HTERT RPE-1 (cell line): ENCODE measurements around the gene TUT7.
"Not testable (repeated sequence)": the region's sequence is repeated elsewhere in the genome, so short reads cannot be mapped to it uniquely, and the experiment has no call there.

Source experiments
- in situ Hi-C: fragments of 300-500 bp; cut with MboI; formaldehyde crosslinking; loops from 4 replicates; pipeline ENCODE4 v1.14.3; 2020; ENCODE audit warnings: low sequenced_read_pairs

The TUT7 gene

DNA sequence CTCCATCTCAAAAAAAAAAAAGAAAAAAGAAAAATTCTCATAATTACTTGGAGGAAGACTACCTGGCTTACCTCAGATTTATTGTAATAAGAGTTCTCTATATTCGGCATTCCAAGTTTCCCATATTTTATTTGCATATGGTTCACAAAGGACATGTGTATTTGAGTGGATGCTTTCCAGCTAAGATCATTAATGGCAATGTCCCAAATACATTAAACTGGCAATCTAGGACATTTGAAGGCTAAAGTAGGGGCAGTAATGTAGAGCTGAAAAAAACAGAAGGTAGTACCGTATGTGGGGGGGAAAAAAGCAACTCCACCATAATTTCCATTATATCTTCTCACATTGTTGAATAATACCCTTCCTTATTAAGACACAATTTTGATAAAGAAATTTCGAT lies 4.9 kb downstream of the TUT7 start:
- in situ Hi-C loops = no loop called here

DNA sequence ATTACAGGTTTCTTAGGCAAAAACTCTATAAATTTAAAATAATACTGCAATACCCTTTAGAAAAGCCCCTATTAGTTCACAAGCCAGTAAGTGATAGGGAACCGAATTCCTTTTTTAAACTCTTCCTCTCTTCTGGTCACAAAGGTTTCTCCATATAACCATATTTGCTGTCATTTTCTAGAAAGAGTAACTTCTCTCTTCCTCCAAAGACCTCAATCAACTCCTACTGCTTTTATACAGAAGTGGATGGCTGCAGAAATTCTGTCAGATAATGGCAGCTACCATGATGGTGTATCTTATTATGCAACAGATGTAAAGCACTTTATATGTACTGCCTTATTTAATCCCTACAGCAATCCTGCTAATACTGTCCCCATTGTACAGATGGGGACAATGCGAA lies 6.2 kb downstream of the TUT7 start:
- in situ Hi-C loops = no loop called here

DNA sequence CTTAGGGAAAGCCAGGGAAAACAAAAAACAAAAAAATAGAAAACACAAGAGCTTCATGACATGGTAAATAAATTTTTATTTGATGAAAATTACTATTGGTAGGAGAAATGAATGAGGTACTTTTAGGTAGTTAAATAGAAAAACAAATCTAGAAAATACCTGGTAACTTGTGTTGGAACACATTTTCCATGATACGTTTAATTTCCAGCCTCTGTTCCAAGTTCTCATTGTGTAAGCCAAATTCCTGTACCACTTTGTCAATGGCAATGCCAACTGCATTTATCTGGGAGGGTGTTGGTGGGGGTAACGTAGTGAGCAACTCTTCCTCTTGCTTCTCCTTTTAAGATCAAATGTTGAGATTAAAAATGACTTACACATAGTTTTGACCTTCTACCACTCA lies 9.4 kb downstream of the TUT7 start:
- in situ Hi-C loops = no loop called here

DNA sequence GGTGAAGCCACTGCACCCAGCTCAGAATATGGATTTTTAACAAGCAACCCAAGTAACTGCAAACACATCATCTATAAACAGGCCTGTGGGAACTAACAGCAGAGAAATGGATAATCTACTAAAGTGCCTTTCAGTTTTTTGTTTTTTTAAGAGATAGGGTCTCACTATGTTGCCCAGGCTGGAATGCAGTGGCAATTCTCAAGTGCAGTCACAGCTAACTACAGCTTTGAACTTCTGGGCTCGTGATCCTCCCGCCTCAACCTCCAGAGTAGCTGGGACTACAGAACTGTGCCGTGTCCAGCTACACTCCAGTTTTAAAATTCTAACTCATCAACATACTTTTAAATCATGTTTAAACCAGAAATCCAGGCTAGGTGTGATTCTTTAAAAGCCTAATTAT lies 11.9 kb downstream of the TUT7 start:
- in situ Hi-C loops = no loop called here

DNA sequence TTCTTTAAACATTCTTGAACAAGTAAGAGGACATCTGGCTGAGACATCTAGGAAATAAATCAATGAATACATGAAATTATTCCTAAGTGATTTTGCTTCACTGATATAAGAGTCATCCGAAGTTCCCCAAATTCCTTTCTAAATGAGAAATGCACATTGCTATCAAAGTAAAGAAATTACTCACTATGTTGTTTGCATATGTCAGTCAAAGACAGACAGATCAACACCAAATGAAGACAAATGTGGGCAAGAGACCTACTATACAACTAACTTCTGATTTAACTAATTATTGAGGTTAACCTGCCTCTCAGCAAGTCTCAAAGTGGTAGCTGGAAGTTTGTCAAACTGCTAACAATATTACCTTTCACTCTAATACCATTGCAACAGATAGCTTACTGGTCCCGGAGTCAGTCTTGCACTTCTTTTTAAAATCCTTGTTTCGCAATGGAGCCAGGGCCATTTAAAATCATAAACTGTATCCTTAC lies 13.2 kb downstream of the TUT7 start:
- in situ Hi-C loops = no loop called here

DNA sequence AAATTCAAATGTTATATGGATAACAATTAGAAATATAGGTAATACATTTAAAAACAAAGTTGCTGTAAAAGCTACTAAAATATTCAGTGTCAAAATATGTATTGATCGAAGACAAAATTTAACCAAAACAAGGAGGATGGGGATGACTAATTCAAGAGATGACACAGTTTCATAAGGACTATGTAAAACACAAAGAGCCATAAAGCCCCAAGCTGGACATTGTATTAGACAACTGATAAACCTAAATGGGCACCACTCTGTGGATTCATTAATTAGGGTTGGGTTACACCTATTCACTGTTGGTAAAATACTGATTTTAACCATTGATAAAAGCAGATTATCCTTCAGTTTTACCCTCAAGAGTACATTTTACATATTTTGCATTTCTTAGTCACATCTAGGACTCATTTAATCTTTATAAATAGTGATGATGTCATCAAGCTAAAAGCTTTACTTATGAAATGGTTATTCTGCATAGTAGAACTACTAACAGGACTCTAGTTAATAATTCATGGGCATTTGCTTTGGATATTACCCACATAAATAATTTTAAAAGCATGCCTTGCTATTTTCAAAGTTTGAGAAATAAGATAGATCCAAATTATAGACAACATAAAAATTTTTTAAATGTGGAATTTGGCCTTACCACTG lies 13.7 kb downstream of the TUT7 start:
- in situ Hi-C loops = no loop called here

DNA sequence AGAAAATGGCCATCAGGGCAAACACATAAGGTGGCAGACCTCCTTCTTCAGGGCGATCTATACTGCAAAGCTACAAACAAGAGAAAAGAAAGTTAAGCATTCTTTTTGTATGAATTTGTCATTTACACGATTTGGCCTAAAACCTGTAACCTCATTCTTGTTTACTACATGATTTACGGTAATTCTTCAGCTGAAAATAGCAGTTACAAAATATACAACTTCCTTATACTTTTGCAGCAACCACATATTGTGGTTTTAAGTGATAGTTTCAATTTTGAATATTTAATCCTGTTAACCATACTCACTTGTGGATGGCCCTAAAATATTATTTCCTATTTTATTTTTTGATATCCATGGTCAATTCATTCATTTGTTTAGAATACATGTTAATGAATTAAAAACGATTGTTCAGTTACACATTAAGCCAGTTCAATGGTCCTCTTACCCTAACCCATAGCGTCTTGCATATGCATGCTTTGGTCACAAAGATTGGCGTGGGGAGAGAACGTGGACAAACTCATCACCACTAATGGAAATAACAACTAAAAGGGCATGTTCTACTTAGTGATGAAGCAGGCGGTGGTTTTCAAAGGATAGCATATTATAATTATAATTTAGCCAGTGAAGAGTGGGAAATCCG lies 16.6 kb downstream of the TUT7 start:
- in situ Hi-C loops = no loop called here

DNA sequence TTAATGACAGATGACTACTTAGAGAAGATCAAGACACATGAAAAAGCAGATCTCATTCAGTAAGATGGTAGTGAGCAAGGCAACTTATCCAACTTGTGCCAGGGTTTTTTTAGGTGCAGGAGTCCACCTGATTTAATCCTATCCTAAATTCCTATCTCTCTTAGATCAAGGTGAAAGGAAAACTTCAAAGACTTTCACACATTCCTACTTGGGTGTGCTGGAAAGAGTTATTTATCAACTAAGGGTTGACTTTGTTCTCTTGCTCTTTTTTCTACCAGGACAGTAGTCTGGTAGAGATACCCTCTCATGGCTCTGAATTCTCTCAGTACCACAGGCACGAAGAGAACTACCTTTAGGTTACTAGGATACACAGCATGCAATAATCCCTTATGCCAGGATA lies 18.2 kb downstream of the TUT7 start:
- in situ Hi-C loops = no loop called here

DNA sequence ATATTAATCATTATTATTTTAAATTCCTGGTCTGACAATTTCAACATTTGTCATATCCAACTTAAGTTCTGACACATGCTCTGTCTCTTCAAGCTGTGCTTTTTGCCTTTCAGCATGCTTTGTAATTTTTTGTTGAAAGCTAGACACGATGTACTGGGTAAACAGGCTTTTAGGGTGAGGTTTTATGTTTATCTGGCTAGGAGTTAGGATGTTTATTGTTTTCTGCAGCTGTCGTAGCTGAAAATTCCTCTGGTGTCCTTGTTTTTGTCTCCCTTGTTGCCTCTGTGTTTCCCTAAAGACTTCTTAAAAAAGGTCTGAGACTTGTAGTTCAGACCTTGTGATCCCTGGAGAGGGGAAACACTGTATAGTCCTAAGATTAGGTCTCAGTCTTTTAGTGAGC lies 20.6 kb downstream of the TUT7 start:
- in situ Hi-C loops = no loop called here

DNA sequence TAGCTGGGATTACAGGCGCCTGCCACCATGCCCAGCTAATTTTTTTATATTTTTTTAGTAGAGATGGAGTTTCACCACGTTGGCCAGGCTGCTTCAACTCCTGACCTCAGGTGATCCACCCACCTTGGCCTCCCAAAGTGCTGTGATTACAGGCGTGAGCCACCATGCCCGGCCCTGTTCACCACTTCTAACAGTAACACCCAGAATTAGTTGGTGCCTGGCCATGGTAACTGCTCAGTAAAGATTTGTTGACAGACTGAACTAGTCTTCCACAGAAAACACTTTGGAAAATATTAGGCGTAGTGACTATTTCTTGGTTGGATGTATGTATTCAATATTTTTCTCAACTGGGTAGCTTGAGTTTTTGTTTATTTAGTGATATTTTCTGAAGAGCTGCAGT lies 24.0 kb downstream of the TUT7 start:
- in situ Hi-C loops = no loop called here

DNA sequence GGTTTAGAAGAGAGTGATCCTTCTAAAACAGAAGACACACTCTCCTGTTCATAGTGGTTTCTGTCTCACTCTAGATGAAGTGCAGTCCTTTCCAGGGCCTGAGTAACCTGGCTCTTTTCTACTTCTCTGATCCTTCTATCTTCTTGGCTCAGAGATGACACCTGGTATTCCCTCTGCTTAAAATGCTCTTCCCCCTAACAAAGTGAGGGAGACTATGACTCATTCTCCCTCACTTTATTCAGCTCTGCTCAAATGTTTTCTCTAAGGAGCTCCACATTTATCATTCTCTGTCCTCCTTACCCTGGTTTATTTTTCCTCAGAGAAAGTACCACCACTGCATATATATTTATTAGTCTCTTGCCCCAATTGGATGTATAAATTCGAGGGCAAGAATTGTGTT lies 24.6 kb downstream of the TUT7 start:
- in situ Hi-C loops = no loop called here

DNA sequence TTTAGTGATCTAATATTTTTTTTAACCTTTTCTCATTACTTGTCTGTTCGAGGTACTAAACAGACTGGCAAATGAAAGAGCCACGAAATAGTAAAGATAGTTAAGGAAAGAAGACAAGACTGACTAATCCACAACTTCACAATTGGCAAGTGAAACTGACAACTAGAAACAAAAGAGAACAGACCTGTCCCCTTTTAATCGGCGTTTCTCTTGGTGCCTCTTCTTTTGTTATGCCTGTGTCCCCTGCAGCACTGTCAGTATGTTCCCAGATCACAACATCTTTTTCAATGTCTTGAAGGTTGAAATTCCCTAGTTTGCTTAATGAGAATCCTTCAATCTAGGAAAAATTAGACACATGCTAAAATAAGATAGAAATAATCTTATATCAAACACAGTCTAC lies 26.1 kb downstream of the TUT7 start:
- in situ Hi-C loops = no loop called here

DNA sequence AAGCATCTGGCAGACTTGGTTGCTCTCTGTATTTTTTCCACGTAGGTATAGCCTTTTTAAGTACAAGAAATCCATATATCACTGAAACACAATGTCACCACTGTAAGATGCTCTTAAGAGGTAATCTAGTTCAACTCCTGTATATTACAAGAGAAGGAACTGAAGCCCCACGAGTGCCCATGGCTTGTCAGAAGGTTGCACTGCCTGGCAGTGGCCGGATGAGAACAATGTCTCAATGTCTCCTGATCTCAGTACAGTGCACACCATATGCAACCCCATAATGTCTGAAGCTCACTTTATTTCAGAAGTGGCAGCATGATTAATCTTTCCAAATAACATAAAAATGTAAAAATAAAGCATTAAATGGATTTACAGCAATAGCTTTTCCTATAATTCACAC lies 27.7 kb downstream of the TUT7 start:
- in situ Hi-C loops = no loop called here

DNA sequence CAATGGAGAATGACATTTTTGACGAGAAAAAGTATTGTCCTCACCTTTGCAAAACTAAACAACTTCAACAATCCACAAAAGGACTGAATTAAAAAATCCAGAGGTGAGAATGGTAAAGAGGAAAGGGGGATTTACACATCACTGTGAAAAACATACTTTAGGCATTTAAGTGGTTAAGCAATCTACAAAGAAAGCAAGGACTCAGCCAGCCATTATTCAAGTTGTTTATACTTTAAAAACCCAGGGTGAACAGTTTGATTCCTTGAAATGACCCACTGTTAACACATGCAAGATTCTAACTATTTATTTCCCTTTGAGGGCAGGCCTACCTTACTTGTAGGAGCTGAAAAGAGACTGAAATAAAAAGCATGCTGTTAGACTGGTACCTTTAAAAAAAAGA lies 29.3 kb downstream of the TUT7 start:
- in situ Hi-C loops = no loop called here

DNA sequence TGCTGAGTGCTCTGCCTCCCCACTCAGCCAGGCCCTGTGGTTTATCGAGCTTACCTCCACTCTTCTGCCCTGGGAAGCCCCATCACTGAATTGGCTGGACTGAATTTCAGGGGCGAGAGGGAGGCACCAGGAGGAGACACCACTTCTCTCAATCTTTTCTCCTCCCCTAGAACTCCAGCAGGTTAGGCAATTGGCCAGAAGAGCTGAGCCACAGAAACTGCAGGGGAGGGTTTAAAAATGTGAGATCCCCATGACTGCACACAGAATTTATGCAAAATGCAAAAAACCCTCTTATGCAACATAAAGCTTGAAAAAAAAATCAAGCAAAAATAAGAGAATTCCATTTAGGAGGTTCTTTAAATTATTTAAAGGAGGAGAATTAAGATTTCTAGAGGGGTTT lies 29.9 kb downstream of the TUT7 start:
- in situ Hi-C loops = no loop called here

DNA sequence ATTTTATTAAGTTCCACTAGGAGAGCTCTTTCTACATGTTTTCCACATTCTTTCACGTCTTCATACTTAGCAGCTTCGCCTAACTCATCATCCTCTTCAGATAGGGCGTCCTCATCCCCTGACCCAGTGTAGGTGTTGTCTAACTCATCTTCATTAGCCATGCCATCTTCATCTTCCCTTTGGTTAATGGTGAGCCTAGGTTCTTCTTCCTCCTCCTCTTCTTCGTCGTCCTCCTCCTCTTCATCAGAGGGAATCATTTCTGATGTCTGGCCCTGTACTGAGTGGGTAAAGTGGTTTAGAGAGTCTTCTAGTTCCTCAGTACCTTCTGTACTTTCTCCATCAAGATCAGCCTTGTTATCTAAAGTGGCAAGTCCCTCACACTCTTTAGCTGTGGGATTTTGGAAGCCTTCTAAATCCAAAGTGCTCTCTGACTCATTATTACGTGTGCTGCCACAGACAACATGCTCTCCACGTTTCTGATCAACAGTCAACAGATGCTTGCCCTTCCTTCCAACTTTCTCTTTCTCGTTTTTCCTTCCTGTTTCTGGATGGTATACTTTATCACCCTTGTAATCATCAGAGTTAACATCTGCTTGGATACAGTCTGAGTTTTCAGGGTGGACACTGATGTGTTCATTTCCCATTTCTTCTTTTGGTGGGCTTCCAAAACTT lies 31.1 kb downstream of the TUT7 start:
- in situ Hi-C loops = no loop called here

DNA sequence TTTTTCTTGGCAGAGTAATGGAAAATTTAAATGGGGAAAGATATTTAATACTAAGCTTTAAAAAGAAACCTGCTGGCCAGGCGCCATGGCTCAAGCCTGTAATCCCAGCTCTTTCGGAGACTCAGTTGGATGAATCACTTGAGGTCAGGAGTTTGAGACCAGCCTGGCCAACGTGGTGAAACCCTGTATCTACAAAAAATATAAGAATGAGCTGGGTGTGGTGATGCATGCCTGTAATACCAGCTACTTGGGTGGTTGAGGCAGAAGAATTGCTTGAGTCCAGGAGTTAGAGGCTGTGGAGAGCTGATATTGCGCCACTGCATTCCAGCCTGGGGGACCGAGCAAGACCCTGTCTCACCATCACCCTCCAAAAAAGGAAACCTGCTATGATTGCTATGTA lies 32.8 kb downstream of the TUT7 start:
- in situ Hi-C loops = no loop called here

DNA sequence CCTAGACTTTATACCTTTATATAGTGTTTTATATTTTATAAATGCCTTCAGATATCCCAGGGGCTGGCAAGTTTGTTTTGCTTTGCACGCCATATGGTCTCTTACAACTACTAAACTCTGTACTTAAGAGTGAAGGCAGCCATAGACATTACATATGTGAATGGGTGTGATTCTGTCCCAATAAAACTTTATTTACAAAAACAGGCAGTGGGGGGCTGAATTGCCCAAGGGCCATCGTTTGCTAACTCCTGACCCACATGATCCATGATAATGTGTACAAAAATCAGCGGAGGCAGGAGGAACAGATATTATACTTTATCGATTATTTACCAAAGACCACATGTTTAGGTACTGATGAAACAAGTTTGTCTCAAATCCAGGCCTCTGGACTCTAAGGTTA lies 36.0 kb downstream of the TUT7 start:
- in situ Hi-C loops = no loop called here

DNA sequence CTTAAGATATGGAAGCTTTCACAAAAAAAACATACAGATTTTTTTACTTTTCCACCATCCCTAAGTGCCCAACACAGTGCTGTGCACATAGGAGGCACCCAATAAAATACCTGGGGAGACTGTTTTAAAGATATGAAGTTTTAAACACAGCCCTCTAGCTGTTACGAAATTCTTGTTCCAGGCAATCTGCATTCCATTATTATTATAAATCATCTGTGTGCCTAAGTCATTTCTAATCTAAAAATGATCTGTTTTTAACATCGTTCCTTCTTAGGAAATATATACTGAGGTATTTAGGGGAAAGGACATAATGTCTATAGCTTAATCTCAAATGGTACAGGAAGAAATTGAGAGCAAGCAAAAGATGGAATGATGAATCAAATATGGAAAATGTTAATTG lies 39.1 kb downstream of the TUT7 start:
- in situ Hi-C loops = no loop called here

DNA sequence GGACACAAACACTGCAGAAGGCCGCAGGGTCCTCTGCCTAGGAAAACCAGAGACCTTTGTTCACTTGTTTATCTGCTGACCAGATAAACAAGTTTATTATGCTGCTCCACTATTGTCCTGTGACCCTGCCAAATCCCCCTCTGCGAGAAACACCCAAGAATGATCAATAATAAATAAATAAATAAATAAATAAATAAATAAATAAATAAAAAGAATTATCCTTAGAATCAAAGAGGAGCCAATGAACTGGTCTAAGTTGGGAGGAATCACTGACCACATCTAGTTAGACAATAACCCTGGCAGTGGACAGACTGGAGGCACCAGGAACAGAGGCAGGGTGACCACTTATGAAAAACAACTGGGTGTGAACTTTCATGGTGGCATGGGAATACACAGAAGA lies 41.3 kb downstream of the TUT7 start:
- in situ Hi-C loops = not testable (repeated sequence)

DNA sequence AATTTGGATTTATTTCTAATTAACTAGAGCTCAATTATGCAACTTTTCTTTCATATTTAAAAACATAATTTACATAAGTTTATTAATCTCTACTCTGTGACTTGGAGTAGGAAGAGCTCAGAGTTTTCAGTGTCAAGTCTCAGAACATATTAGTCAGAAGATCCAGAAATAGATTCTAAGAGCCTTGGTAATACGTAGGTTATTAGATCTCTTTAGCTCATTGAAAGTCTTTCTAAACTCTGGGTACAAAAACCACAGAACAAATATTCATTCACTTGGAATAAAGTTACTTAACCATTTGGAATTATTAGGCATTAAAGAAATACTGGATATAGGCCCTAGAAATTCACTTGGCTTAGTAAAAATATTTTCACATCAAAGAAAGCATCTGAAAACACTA lies 45.5 kb downstream of the TUT7 start:
- in situ Hi-C loops = no loop called here

DNA sequence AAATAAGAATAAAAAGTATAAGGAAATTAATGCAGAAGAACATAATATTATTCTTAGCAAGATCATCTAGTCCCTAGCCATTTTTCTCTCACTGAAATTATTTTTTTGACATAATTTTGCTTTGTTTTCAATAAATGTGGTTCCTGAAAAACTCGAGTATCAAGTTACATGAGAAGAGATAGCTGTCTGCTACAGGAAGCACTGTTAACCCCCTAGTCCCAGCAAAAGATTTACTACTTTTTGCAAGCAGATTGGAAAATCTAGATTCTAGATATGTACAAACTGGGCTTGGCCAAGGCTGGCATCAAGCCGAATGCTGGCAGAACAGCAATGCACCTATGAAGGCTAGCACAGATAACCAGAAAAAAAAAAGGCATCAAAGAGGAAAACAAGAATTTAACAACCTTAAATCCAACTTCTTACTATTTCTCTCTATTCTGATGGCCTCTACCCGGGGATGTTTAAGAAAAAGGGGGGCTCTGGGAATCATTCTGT lies 49.9 kb downstream of the TUT7 start:
- in situ Hi-C loops = no loop called here
